Tibial nerve (tissue), 4 donors: ENCODE data around the gene DCAF8L2. TPM values are rescaled to one million over a fixed set of nuclear protein-coding genes. Genes with fewer than 3 reads are reported as not detected.

Experiments
- DNase-seq, 2 donors: peaks; one replicate each; pipeline ENCODE4 v3.0.0-alpha.2; 2019; ENCODE audit warnings: low spot score in 2 of 2
- H3K27ac ChIP-seq, 4 donors: fragments of 200-600 bp; sonication (generic) in 3 of 4; one replicate each; pipeline ENCODE4 v1.5.1; 2017 to 2019; ENCODE audit warnings: mild to moderate bottlenecking in 1 of 4
- H3K27me3 ChIP-seq, 2 donors: fragments of 200-600 bp; sonication (generic) in 1 of 2; one replicate each; pipeline versions ENCODE4 v1.5.1 to v1.6.0; 2017 to 2019
- H3K36me3 ChIP-seq, 3 donors: fragments of 200-600 bp; sonication (generic); one replicate each; pipeline ENCODE4 v1.5.1; 2018 to 2019
- H3K4me1 ChIP-seq, 4 donors: fragments of 200-600 bp; sonication (generic) in 3 of 4; one replicate each; pipeline ENCODE4 v1.5.1; 2017 to 2019
- H3K4me3 ChIP-seq, 4 donors: fragments of 200-600 bp; sonication (generic) in 3 of 4; one replicate each; pipeline ENCODE4 v1.5.1; 2017 to 2019; ENCODE audit warnings: mild to moderate bottlenecking in 1 of 4, moderate library complexity in 1 of 4
- H3K9me3 ChIP-seq, 4 donors: fragments of 200-600 bp; sonication (generic) in 3 of 4; one replicate each; pipeline ENCODE4 v1.5.1; 2017 to 2019
- CTCF ChIP-seq, 5 experiments: fragments of 200-600 bp in 3 of 5; fragments of 450-650 bp in 2 of 5; sonication (generic) in 3 of 5; IDR thresholded peaks; one replicate each; pipeline ENCODE4 v1.5.1; 2016 to 2019; ENCODE audit warnings: antibody characterized with exemption in 5 of 5, mild to moderate bottlenecking in 3 of 5, moderate library complexity in 2 of 5
- EP300 ChIP-seq, 2 donors: sonication (generic); formaldehyde crosslinking; IDR thresholded peaks; one replicate each; pipeline ENCODE4 v1.6.1; 2017; ENCODE audit warnings: antibody characterized with exemption in 2 of 2, mild to moderate bottlenecking in 1 of 2
- POLR2A ChIP-seq, 2 donors: fragments of 450-650 bp; IDR thresholded peaks; one replicate each; pipeline ENCODE4 v1.6.1; 2017; ENCODE audit warnings: antibody characterized with exemption in 2 of 2, mild to moderate bottlenecking in 2 of 2, moderate library complexity in 2 of 2
- WGBS, 2 donors: methylation state at CpG; one replicate each; pipeline ENCODE4 v1.1.5; 2018; 5-methylcytosine and 5-hydroxymethylcytosine counted together
- total RNA-seq, 4 donors: library from RNA; depleted of rRNA; stranded (reverse); fragments of >200 nt; gene quantifications; one replicate each; pipeline ENCODE4 v1.1.0, GENCODE V29; 2016

DCAF8L2 gene
- total RNA-seq, 4 donors from 2014 or later = not detected

GRCh38 chrX:27598312-27598711 lies 8.2 kb downstream of the DCAF8L2 start:
- Histone ChIP-seq H3K4me1 (no peaks in the 10 kb centered on the region), H3K27ac (no peak overlapping the region), H3K4me3 (no peak overlapping the region), H3K9me3 (no peaks in the 10 kb centered on the region), H3K36me3 (no peaks in the 10 kb centered on the region), H3K27me3 (no peaks in the 10 kb centered on the region)
- no peak for DNase-seq
- 31 to 54% methylated on average over 9 of the region's 9 CpGs for WGBS, 2 donors
- TF ChIP-seq POLR2A (IDR thresholded peaks at IDR 0.05) (no peak), EP300 (IDR thresholded peaks at IDR 0.05) (no peak), CTCF (IDR thresholded peaks at IDR 0.05) (no peak)

GRCh38 chrX:27599928-27600327 lies 9.8 kb downstream of the DCAF8L2 start:
- Histone ChIP-seq H3K27me3 (no peaks in the 10 kb centered on the region), H3K4me3 (no peak overlapping the region), H3K27ac (no peak overlapping the region), H3K36me3 (no peaks in the 10 kb centered on the region), H3K4me1 (no peaks in the 10 kb centered on the region), H3K9me3 (no peaks in the 10 kb centered on the region)
- no peak for TF ChIP-seq POLR2A (IDR thresholded peaks at IDR 0.05)
- TF ChIP-seq CTCF (IDR thresholded peaks at IDR 0.05) = no peak
- no peak for TF ChIP-seq EP300 (IDR thresholded peaks at IDR 0.05)
- DNase-seq = no peak
- 68% methylated on average over 4 of the region's 4 CpGs for WGBS, 2 donors

- no peaks in the 10 kb centered on the region for H3K27me3 ChIP-seq
- DNase-seq = no peak
- no peaks in the 10 kb centered on the region for H3K9me3 ChIP-seq
- no peak overlapping the region for H3K4me3 ChIP-seq
- no peak overlapping the region for H3K27ac ChIP-seq
- H3K4me1 ChIP-seq = no peaks in the 10 kb centered on the region
- TF ChIP-seq CTCF (IDR thresholded peaks at IDR 0.05) (no peak), EP300 (IDR thresholded peaks at IDR 0.05) (no peak), POLR2A (IDR thresholded peaks at IDR 0.05) (no peak)
- WGBS, 2 donors = 53 to 58% methylated on average over 2 of the region's 2 CpGs
- no peaks in the 10 kb centered on the region for H3K36me3 ChIP-seq
Measured at GRCh38 chrX:27600686-27601085, 10.5 kb downstream of the DCAF8L2 start.

GRCh38 chrX:27608671-27609070 lies 18.5 kb downstream of the DCAF8L2 start:
- no peaks in the 10 kb centered on the region for H3K4me1 ChIP-seq
- H3K36me3 ChIP-seq = no peaks in the 10 kb centered on the region
- H3K9me3 ChIP-seq = no peaks in the 10 kb centered on the region
- no peak for DNase-seq
- H3K27me3 ChIP-seq = no peaks in the 10 kb centered on the region
- H3K4me3 ChIP-seq = no peak overlapping the region
- TF ChIP-seq POLR2A (IDR thresholded peaks at IDR 0.05) (no peak), CTCF (IDR thresholded peaks at IDR 0.05) (no peak), EP300 (IDR thresholded peaks at IDR 0.05) (no peak)
- no peak overlapping the region for H3K27ac ChIP-seq
- 76 to 86% methylated on average over 4 of the region's 4 CpGs for WGBS, 2 donors

- H3K4me3 ChIP-seq = no peak overlapping the region
- no peak for DNase-seq
- TF ChIP-seq EP300 (IDR thresholded peaks at IDR 0.05) = no peak
- TF ChIP-seq POLR2A (IDR thresholded peaks at IDR 0.05) = no peak
- no peak for TF ChIP-seq CTCF (IDR thresholded peaks at IDR 0.05)
- no peaks in the 10 kb centered on the region for H3K36me3 ChIP-seq
- H3K4me1 ChIP-seq = no peaks in the 10 kb centered on the region
- no peaks in the 10 kb centered on the region for H3K9me3 ChIP-seq
- H3K27me3 ChIP-seq = no peaks in the 10 kb centered on the region
- H3K27ac ChIP-seq = no peak overlapping the region
- WGBS, 2 donors = 62 to 83% methylated on average over 1 of the region's 1 CpG
Measured at GRCh38 chrX:27619459-27619858, 29.3 kb downstream of the DCAF8L2 start.
